K562 (cell line): Measurements from ENCODE around the gene HINT3. TPM values are rescaled to one million over a fixed set of nuclear protein-coding genes. Genes with fewer than 3 reads are reported as not detected.

ENCODE experiments used
- ARID2 ChIP-seq: fragments of 450-650 bp; IDR thresholded peaks from 2 replicates; pipeline ENCODE4 v1.6.1; 2017; ENCODE audit warnings: antibody characterized with exemption, mild to moderate bottlenecking
- ARNT ChIP-seq, 2 experiments: fragments of 450-650 bp; IDR thresholded peaks; 2 replicates each; pipeline ENCODE4 v1.6.1; 2016; ENCODE audit warnings: mild to moderate bottlenecking in 1 of 2
- BRD4 ChIP-seq: fragments of 200-600 bp; sonication (generic); IDR thresholded peaks from 2 replicates; pipeline ENCODE4 v1.6.1; 2017; ENCODE audit warnings: inconsistent platforms
- CBX5 ChIP-seq: IDR thresholded peaks from 2 replicates; pipeline ENCODE4 v1.6.1; 2014; ENCODE audit warnings: low read depth, borderline replicate concordance
- CEBPG ChIP-seq, 3 experiments: fragments of 200-800 bp in 1 of 3; sonication (Bioruptor generic) in 1 of 3; sonication (generic) in 1 of 3; formaldehyde crosslinking in 1 of 3; IDR thresholded peaks in 2 of 3; conservative IDR thresholded peaks in 1 of 3; 2 replicates each; pipeline versions ENCODE4 v1.6.1 to v1.8.0; 2016 to 2022; ENCODE audit warnings: missing compliant biosample characterization in 2 of 3, missing genetic modification characterization in 2 of 3, mild to moderate bottlenecking in 1 of 3, missing genetic modification reagents in 1 of 3
- CSDE1 ChIP-seq, 2 experiments: fragments of 450-650 bp; IDR thresholded peaks; 2 replicates each; pipeline ENCODE4 v1.6.1; 2016; ENCODE audit warnings: mild to moderate bottlenecking in 1 of 2
- FOXK1 ChIP-seq: sonication (generic); formaldehyde crosslinking; IDR thresholded peaks from 2 replicates; pipeline ENCODE4 v1.8.0; 2022; ENCODE audit warnings: missing genetic modification reagents, mild to moderate bottlenecking, borderline replicate concordance
- FOXM1 ChIP-seq, 2 experiments: fragments of 450-650 bp in 1 of 2; sonication (generic) in 1 of 2; formaldehyde crosslinking in 1 of 2; IDR thresholded peaks; 2 replicates each; pipeline versions ENCODE4 v1.6.1 to v1.9.0; 2017 to 2022; ENCODE audit warnings: low read depth in 2 of 2, mild to moderate bottlenecking in 2 of 2, missing genetic modification reagents in 1 of 2, moderate library complexity in 1 of 2
- HLTF ChIP-seq: fragments of 450-650 bp; IDR thresholded peaks from 2 replicates; pipeline ENCODE4 v1.6.1; 2016
- KDM2B ChIP-seq: fragments of 250-450 bp; sonication (Bioruptor Pico); IDR thresholded peaks from 2 replicates; pipeline ENCODE4 v1.8.0; 2021; ENCODE audit warnings: mild to moderate bottlenecking, moderate library complexity
- LEF1 ChIP-seq: fragments of 450-650 bp; IDR thresholded peaks from 2 replicates; pipeline ENCODE4 v1.6.1; 2016; ENCODE audit warnings: mild to moderate bottlenecking
- NFE2L1 ChIP-seq: fragments of 450-650 bp; IDR thresholded peaks from 2 replicates; pipeline ENCODE4 v1.6.1; 2016; ENCODE audit warnings: missing genetic modification characterization, low read depth, mild to moderate bottlenecking, missing compliant biosample characterization, moderate library complexity, borderline replicate concordance
- NFYB ChIP-seq: IDR thresholded peaks from 2 replicates; pipeline ENCODE4 v1.6.1; 2011; ENCODE audit warnings: mild to moderate bottlenecking, moderate library complexity; ENCODE audit not compliant: insufficient read length; ENCODE audit errors: extremely low read depth
- NONO ChIP-seq, 2 experiments: fragments of 200-400 bp in 1 of 2; fragments of 450-650 bp in 1 of 2; formaldehyde crosslinking in 1 of 2; IDR thresholded peaks; 2 replicates each; pipeline ENCODE4 v1.6.1; 2017; ENCODE audit warnings: low read depth in 2 of 2, mild to moderate bottlenecking in 2 of 2, moderate library complexity in 2 of 2, low read length in 1 of 2
- RBBP5 ChIP-seq: fragments of 200-600 bp; sonication (generic); IDR thresholded peaks from 2 replicates; pipeline ENCODE4 v1.6.1; 2012; ENCODE audit warnings: borderline replicate concordance, mild to moderate bottlenecking, low read length, control low read depth, inconsistent platforms; ENCODE audit not compliant: insufficient read depth, poor library complexity, severe bottlenecking
- RBM17 ChIP-seq: fragments of 200-400 bp; formaldehyde crosslinking; IDR thresholded peaks from 2 replicates; pipeline ENCODE4 v1.6.1; 2017; ENCODE audit warnings: low read depth, mild to moderate bottlenecking, low read length, borderline replicate concordance
- SAP30 ChIP-seq: fragments of 200-600 bp; sonication (generic); IDR thresholded peaks from 2 replicates; pipeline ENCODE4 v1.6.1; 2012; ENCODE audit warnings: borderline replicate concordance, low read depth, mild to moderate bottlenecking, moderate library complexity, low read length, control low read depth, inconsistent platforms; ENCODE audit not compliant: insufficient read depth, poor library complexity, severe bottlenecking
- SNIP1 ChIP-seq: fragments of 450-650 bp; IDR thresholded peaks from 2 replicates; pipeline ENCODE4 v1.7.1; 2017; ENCODE audit warnings: low read depth, mild to moderate bottlenecking
- SNRNP70 ChIP-seq: fragments of 200-400 bp; formaldehyde crosslinking; optimal IDR thresholded peaks from 2 replicates; pipeline ENCODE3; 2017; ENCODE audit warnings: low read depth, low read length
- SRSF1 ChIP-seq: fragments of 200-400 bp; formaldehyde crosslinking; IDR thresholded peaks from 2 replicates; pipeline ENCODE4 v1.6.1; 2017; ENCODE audit warnings: mild to moderate bottlenecking, low read depth, low read length, moderate library complexity
- TBL1XR1 ChIP-seq, 2 experiments: IDR thresholded peaks; 2 replicates each; pipeline ENCODE4 v1.6.1; 2012; ENCODE audit warnings: improper control_type of control experiment in 2 of 2, low read length in 2 of 2, mild to moderate bottlenecking in 1 of 2
- XRCC3 ChIP-seq: fragments of 450-650 bp; IDR thresholded peaks from 2 replicates; pipeline ENCODE4 v1.6.1; 2017; ENCODE audit warnings: mild to moderate bottlenecking, moderate library complexity
- YBX1 ChIP-seq: fragments of 450-650 bp; IDR thresholded peaks from 2 replicates; pipeline ENCODE4 v1.7.1; 2016; ENCODE audit warnings: mild to moderate bottlenecking
- YY1 ChIP-seq, 3 experiments: IDR thresholded peaks; 2 replicates each; pipeline ENCODE4 v1.6.1; 2011; ENCODE audit warnings: low read length in 2 of 3, mild to moderate bottlenecking in 2 of 3, moderate library complexity in 2 of 3, borderline replicate concordance in 1 of 3, control low read depth in 1 of 3, low read depth in 1 of 3; ENCODE audit not compliant: insufficient read depth in 3 of 3, insufficient replicate concordance in 2 of 3, control insufficient read depth in 1 of 3, insufficient read length in 1 of 3; ENCODE audit errors: extremely low read depth in 1 of 3
- ZNF197 ChIP-seq: fragments of 200-800 bp; sonication (Bioruptor generic); IDR thresholded peaks from 2 replicates; pipeline ENCODE4 v1.6.1; 2016; ENCODE audit warnings: low read depth, missing genetic modification characterization, missing compliant biosample characterization
- ZNF668 ChIP-seq: fragments of 250-450 bp; sonication (Bioruptor Pico); IDR thresholded peaks from 2 replicates; pipeline ENCODE4 v1.8.0; 2022; ENCODE audit warnings: mild to moderate bottlenecking, inconsistent platforms
- polyA plus RNA-seq, 8 experiments: library from polyadenylated mRNA; depleted of rRNA in 4 of 8; stranded (reverse) in 5 of 8; unstranded in 3 of 8; fragments of >200 nt; fragmentation: Nextera tagmentation in 2 of 8; fragmentation: Illumina TruSeq in 1 of 8; extraction: Ambion mirVana in 2 of 8; extraction: Trizol in 1 of 8; gene quantifications; 2 replicates each; pipeline versions ENCODE4 v1.2.1 to v1.2.3, GENCODE V29; 2011 to 2014; ENCODE audit warnings: inconsistent platforms in 1 of 8, missing spikeins in 1 of 8
- total RNA-seq, 7 experiments: library from RNA; depleted of rRNA in 6 of 7; stranded (reverse); fragments of >200 nt in 6 of 7; fragmentation: Illumina TruSeq in 2 of 7; extraction: Trizol in 2 of 7; gene quantifications; 2 replicates each; pipeline versions ENCODE4 v1.2.1 to v1.2.3, GENCODE V29; 2011 to 2021; ENCODE audit warnings: low replicate concordance in 1 of 7
- TF ChIP-seq, protein P1 (sequence below), 2 experiments: fragments of 450-650 bp; conservative IDR thresholded peaks; 2 replicates each; pipeline ENCODE4 v1.6.1; 2017; ENCODE audit warnings: mild to moderate bottlenecking in 2 of 2, moderate library complexity in 2 of 2

The HINT3 gene
- total and polyA plus RNA-seq, 9 of the 15 experiments (the other 6 are each of a cell fraction or from before 2014, with no cell fraction given): 1.4 to 16.6 (median 10.8) TPM

DNA sequence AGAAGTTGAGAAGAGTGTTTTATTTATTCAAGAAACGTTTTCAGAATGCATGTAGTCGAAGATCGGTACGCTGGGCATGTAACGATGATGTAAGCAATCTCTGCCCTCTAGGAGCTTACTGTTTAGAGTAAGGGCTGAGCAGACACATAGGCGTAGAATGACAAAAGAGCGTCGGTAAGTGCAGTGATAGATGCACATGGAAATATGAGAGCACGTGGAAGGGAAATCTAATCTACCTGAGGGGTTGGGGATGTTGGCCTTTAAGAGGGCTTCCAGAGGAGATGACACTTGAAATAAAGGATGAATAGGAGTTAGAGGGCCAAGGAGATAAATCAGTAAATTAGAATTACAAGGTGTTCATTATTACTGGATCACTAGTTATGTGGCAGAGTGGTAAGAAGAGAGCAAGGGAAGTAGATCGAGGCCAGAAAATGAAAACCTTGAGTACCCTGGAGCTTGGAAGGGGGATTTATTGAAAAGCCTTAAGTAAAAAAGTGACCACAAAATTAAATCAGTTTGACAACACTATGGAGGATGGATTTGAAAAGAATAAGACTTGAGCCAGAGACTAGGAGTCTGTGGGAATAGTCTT is 30.6 kb downstream of the HINT3 start (continued):
- no peak for TF ChIP-seq ARID2
- TF ChIP-seq HLTF: no peak
- no peak for TF ChIP-seq NONO (IDR thresholded peaks at IDR 0.05; ENCODE audit: low read depth in 2 of 2, low read length in 1 of 2)
- no peak for TF ChIP-seq RBM17
- TF ChIP-seq CEBPG (CRISPR knock-in tag; IDR thresholded peaks at IDR 0.05): no peak; the same call in 1 of the 2 replicates
- TF ChIP-seq CEBPG (tag; conservative IDR thresholded peaks at IDR 0.05 in 1 of 2, IDR thresholded peaks at IDR 0.05 in 1 of 2): 0 out of 4 replicates have a peak, but pooled peaks of 1 of the 2 experiments have one; percentile 34
- TF ChIP-seq NFYB: no peak
- TF ChIP-seq NFE2L1 (tag): no peak
- TF ChIP-seq, protein P1, sequence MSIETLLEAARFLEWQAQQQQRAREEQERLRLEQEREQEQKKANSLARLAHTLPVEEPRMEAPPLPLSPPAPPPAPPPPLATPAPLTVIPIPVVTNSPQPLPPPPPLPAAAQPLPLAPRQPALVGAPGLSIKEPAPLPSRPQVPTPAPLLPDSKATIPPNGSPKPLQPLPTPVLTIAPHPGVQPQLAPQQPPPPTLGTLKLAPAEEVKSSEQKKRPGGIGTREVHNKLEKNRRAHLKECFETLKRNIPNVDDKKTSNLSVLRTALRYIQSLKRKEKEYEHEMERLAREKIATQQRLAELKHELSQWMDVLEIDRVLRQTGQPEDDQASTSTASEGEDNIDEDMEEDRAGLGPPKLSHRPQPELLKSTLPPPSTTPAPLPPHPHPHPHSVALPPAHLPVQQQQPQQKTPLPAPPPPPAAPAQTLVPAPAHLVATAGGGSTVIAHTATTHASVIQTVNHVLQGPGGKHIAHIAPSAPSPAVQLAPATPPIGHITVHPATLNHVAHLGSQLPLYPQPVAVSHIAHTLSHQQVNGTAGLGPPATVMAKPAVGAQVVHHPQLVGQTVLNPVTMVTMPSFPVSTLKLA (conservative IDR thresholded peaks at IDR 0.05): peak; percentile 71 to 73; a peak in 3 of 4 replicates
- TF ChIP-seq SAP30: no peak
- TF ChIP-seq ZNF668: no peak
- 0 out of 2 replicates have a peak, but pooled peaks have one; percentile 12 for TF ChIP-seq FOXM1 (IDR thresholded peaks at IDR 0.05; ENCODE audit: low read depth)
- no peak for TF ChIP-seq FOXM1 (CRISPR knock-in tag; IDR thresholded peaks at IDR 0.05; ENCODE audit: low read depth)
- peak; percentile 28 to 42; a peak in 1 of 4 replicates for TF ChIP-seq ARNT (IDR thresholded peaks at IDR 0.05)
- TF ChIP-seq YY1 (IDR thresholded peaks at IDR 0.05; ENCODE audit: borderline replicate concordance in 1 of 3, control insufficient read depth in 1 of 3, extremely low read depth in 1 of 3, insufficient read depth in 3 of 3, insufficient read length in 1 of 3, insufficient replicate concordance in 2 of 3, low read depth in 1 of 3, low read length in 2 of 3): no peak
- no peak for TF ChIP-seq SNIP1
- no peak for TF ChIP-seq KDM2B (CRISPR knock-in tag)
- no peak for TF ChIP-seq SRSF1
- TF ChIP-seq RBBP5: no peak
- TF ChIP-seq TBL1XR1 (IDR thresholded peaks at IDR 0.05; ENCODE audit: low read length in 2 of 2): no peak
- no peak for TF ChIP-seq CSDE1 (IDR thresholded peaks at IDR 0.05)
- no peak for TF ChIP-seq XRCC3
- no peak for TF ChIP-seq BRD4
- no peak for TF ChIP-seq SNRNP70
- TF ChIP-seq LEF1: no peak
- no peak for TF ChIP-seq YBX1
- TF ChIP-seq FOXK1 (CRISPR knock-in tag): no peak
- no peak for TF ChIP-seq CBX5
- no peak for TF ChIP-seq ZNF197
